NCI-H526 treated with DMSO at 0.1 percent for 48 hours (cell line): Measurements from ENCODE around the gene LILRA6.

Experiments
- DNase-seq: peaks from one replicate; lab custom pipeline; 2025; lab: John Stamatoyannopoulos, UW

LILRA6 gene

GRCh38 chr19:54188215-54188871 lies 54.2 kb downstream of the LILRA6 start:
- DNase-seq = no peak

GRCh38 chr19:54186934-54187381 lies 55.6 kb downstream of the LILRA6 start:
- no peak for DNase-seq
